ENCODE results near the gene UQCC3.

DNA sequence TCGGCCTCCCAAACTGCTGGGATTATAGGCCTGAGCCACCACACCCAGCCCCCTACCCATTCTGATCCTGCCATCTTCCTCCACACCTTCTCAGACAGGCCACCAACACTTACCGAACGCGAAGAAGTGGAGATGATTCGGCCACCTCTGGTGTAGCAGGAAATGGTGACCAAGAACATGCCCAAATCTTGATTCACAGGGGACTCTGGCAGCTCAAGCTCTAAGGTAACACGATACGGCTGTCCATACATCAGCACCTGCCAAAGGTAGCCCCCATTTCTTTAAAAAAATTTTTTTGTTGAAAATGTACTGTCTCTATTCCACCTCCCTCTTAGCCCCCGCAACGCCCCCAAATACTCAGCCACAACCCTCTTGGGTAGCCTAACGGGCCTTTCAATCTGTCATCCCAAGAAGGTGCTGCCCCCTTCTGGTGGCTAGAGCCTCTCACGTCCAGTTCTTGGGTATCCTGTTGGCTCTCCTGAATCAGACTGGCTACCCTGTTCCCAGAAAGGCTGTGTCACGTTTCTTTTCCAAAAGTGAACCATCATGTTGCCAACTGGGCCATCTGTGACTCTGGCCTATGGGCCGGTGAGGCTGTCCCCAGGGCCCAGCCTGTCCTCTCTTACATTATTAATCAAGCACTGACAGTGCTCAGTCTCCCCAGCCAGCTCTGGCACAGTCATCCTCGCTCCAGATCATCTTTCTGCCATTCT is 23.1 kb downstream of the UQCC3 start:
- TF ChIP-seq, protein P1, sequence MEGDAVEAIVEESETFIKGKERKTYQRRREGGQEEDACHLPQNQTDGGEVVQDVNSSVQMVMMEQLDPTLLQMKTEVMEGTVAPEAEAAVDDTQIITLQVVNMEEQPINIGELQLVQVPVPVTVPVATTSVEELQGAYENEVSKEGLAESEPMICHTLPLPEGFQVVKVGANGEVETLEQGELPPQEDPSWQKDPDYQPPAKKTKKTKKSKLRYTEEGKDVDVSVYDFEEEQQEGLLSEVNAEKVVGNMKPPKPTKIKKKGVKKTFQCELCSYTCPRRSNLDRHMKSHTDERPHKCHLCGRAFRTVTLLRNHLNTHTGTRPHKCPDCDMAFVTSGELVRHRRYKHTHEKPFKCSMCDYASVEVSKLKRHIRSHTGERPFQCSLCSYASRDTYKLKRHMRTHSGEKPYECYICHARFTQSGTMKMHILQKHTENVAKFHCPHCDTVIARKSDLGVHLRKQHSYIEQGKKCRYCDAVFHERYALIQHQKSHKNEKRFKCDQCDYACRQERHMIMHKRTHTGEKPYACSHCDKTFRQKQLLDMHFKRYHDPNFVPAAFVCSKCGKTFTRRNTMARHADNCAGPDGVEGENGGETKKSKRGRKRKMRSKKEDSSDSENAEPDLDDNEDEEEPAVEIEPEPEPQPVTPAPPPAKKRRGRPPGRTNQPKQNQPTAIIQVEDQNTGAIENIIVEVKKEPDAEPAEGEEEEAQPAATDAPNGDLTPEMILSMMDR (IDR thresholded peaks at IDR 0.05): peak; percentile 45 to 72 (median 62)
- TF ChIP-seq POLR2AphosphoS5 (IDR thresholded peaks at IDR 0.05) (peak in 1 of 3 donors; percentile 23), POLR2A (IDR thresholded peaks at IDR 0.05) (no peak)

All from breast epithelium (tissue), 3 donors.